ENCODE data around the gene CHTF18. TPM values are rescaled to one million over a fixed set of nuclear protein-coding genes. Genes with fewer than 3 reads are reported as not detected.
A peak's percentile ranks its signal among the peaks of the same experiment; 100 is the strongest.

The CHTF18 gene
- polyA plus RNA-seq, 4 donors = 5.6 to 24.6 (median 13.5) TPM

- DNase-seq = no peak
- Histone ChIP-seq H3K4me1 (ENCODE audit: control insufficient read depth in 3 of 3, insufficient read depth in 2 of 3, low read depth in 1 of 3, low read length in 2 of 3) (no peaks in the 10 kb centered on the region), H3K36me3 (ENCODE audit: control insufficient read depth in 3 of 3, insufficient read depth in 2 of 3, low read depth in 1 of 3, low read length in 3 of 3) (peaks cover 0 to 44% (median 0%) of the 10 kb centered on the region in 3 donors), H3K4me3 (ENCODE audit: low read depth in 1 of 3, low read length in 3 of 3) (no peak overlapping the region), H3K27me3 (ENCODE audit: control insufficient read depth in 3 of 3, insufficient read depth in 3 of 3, low read length in 3 of 3) (peaks cover 0 to 23% (median 21%) of the 10 kb centered on the region in 3 donors), H3K9me3 (ENCODE audit: control insufficient read depth in 2 of 2, insufficient read depth in 1 of 2, low read depth in 1 of 2, low read length in 1 of 2) (peaks cover 0 to 4% of the 10 kb centered on the region in 2 donors), H3K27ac (ENCODE audit: low read depth in 1 of 3, low read length in 2 of 3) (no peak overlapping the region)
- 93 to 96% (median 95%) methylated on average over 35 to 38 of the region's 38 CpGs for WGBS, 3 donors
- no peak for FAIRE-seq
Measured at GRCh38 chr16:796296-797119, 8.1 kb downstream of the CHTF18 start.

GRCh38 chr16:797120-797420 is 8.7 kb downstream of the CHTF18 start:
- 90 to 96% (median 95%) methylated on average over 2 of the region's 2 CpGs for WGBS, 3 donors
- Histone ChIP-seq H3K27ac (ENCODE audit: low read depth in 1 of 3, low read length in 2 of 3) (no peak overlapping the region), H3K4me3 (ENCODE audit: low read depth in 1 of 3, low read length in 3 of 3) (no peak overlapping the region), H3K9me3 (ENCODE audit: control insufficient read depth in 2 of 2, insufficient read depth in 1 of 2, low read depth in 1 of 2, low read length in 1 of 2) (peaks cover 0 to 4% of the 10 kb centered on the region in 2 donors), H3K4me1 (ENCODE audit: control insufficient read depth in 3 of 3, insufficient read depth in 2 of 3, low read depth in 1 of 3, low read length in 2 of 3) (no peaks in the 10 kb centered on the region), H3K27me3 (ENCODE audit: control insufficient read depth in 3 of 3, insufficient read depth in 3 of 3, low read length in 3 of 3) (peaks cover 0 to 29% (median 23%) of the 10 kb centered on the region in 3 donors), H3K36me3 (ENCODE audit: control insufficient read depth in 3 of 3, insufficient read depth in 2 of 3, low read depth in 1 of 3, low read length in 3 of 3) (peaks cover 0 to 39% (median 0%) of the 10 kb centered on the region in 3 donors)
- peak in 1 of 2 donors; percentile 37 for DNase-seq
- FAIRE-seq = no peak

GRCh38 chr16:797686-798085 is 9.3 kb downstream of the CHTF18 start:
- WGBS, 3 donors = 94 to 97% (median 97%) methylated on average over 21 to 22 of the region's 22 CpGs
- DNase-seq = no peak

GRCh38 chr16:798666-799065 is 10.2 kb downstream of the CHTF18 start:
- Histone ChIP-seq H3K27ac (ENCODE audit: low read depth in 1 of 3, low read length in 2 of 3) (no peak overlapping the region), H3K4me3 (ENCODE audit: low read depth in 1 of 3, low read length in 3 of 3) (no peak overlapping the region), H3K9me3 (ENCODE audit: control insufficient read depth in 2 of 2, insufficient read depth in 1 of 2, low read depth in 1 of 2, low read length in 1 of 2) (peaks cover 0 to 4% of the 10 kb centered on the region in 2 donors), H3K27me3 (ENCODE audit: control insufficient read depth in 3 of 3, insufficient read depth in 3 of 3, low read length in 3 of 3) (peaks cover 5 to 45% (median 27%) of the 10 kb centered on the region in 3 donors), H3K4me1 (ENCODE audit: control insufficient read depth in 3 of 3, insufficient read depth in 2 of 3, low read depth in 1 of 3, low read length in 2 of 3) (no peaks in the 10 kb centered on the region), H3K36me3 (ENCODE audit: control insufficient read depth in 3 of 3, insufficient read depth in 2 of 3, low read depth in 1 of 3, low read length in 3 of 3) (peaks cover 0 to 24% (median 0%) of the 10 kb centered on the region in 3 donors)
- FAIRE-seq (no peak), DNase-seq (no peak)
- 80 to 85% (median 81%) methylated on average over 19 of the region's 19 CpGs for WGBS, 3 donors

More at GRCh38 chr16:797686-798085, 9.3 kb downstream of the CHTF18 start:
- H3K4me1 ChIP-seq (ENCODE audit: control insufficient read depth in 3 of 3, insufficient read depth in 2 of 3, low read depth in 1 of 3, low read length in 2 of 3) = no peaks in the 10 kb centered on the region
- peaks cover 0 to 4% of the 10 kb centered on the region in 2 donors for H3K9me3 ChIP-seq (ENCODE audit: control insufficient read depth in 2 of 2, insufficient read depth in 1 of 2, low read depth in 1 of 2, low read length in 1 of 2)
- H3K4me3 ChIP-seq (ENCODE audit: low read depth in 1 of 3, low read length in 3 of 3) = no peak overlapping the region
- no peak for FAIRE-seq
- no peak overlapping the region for H3K27ac ChIP-seq (ENCODE audit: low read depth in 1 of 3, low read length in 2 of 3)
- peaks cover 3 to 35% (median 27%) of the 10 kb centered on the region in 3 donors for H3K27me3 ChIP-seq (ENCODE audit: control insufficient read depth in 3 of 3, insufficient read depth in 3 of 3, low read length in 3 of 3)
- H3K36me3 ChIP-seq (ENCODE audit: control insufficient read depth in 3 of 3, insufficient read depth in 2 of 3, low read depth in 1 of 3, low read length in 3 of 3) = peaks cover 0 to 34% (median 0%) of the 10 kb centered on the region in 3 donors

- DNase-seq (no peak), FAIRE-seq (no peak)
- Histone ChIP-seq H3K4me1 (ENCODE audit: control insufficient read depth in 3 of 3, insufficient read depth in 2 of 3, low read depth in 1 of 3, low read length in 2 of 3) (no peaks in the 10 kb centered on the region), H3K27ac (ENCODE audit: low read depth in 1 of 3, low read length in 2 of 3) (no peak overlapping the region), H3K4me3 (ENCODE audit: low read depth in 1 of 3, low read length in 3 of 3) (no peak overlapping the region), H3K9me3 (ENCODE audit: control insufficient read depth in 2 of 2, insufficient read depth in 1 of 2, low read depth in 1 of 2, low read length in 1 of 2) (peaks cover 0 to 4% of the 10 kb centered on the region in 2 donors), H3K36me3 (ENCODE audit: control insufficient read depth in 3 of 3, insufficient read depth in 2 of 3, low read depth in 1 of 3, low read length in 3 of 3) (peaks cover 0 to 21% (median 0%) of the 10 kb centered on the region in 3 donors), H3K27me3 (ENCODE audit: control insufficient read depth in 3 of 3, insufficient read depth in 3 of 3, low read length in 3 of 3) (peaks cover 5 to 48% (median 27%) of the 10 kb centered on the region in 3 donors)
- 41 to 57% (median 42%) methylated on average over 22 of the region's 22 CpGs for WGBS, 3 donors
Measured at GRCh38 chr16:799111-799947, 10.9 kb downstream of the CHTF18 start.

GRCh38 chr16:799948-800833 is 11.8 kb downstream of the CHTF18 start, which contains the start of gene GNG13:
GNG13 (minus strand) TSS chr16:800734; CDS start chr16:799077, 1,657 bp downstream.
- DNase-seq (no peak), FAIRE-seq (no peak)
- Histone ChIP-seq H3K4me3 (ENCODE audit: low read depth in 1 of 3, low read length in 3 of 3) (no peak within 1 kb of the TSS), H3K27ac (ENCODE audit: low read depth in 1 of 3, low read length in 2 of 3) (no peak within 1 kb of the TSS), H3K4me1 (ENCODE audit: control insufficient read depth in 3 of 3, insufficient read depth in 2 of 3, low read depth in 1 of 3, low read length in 2 of 3) (no peaks in the 10 kb centered on the region), H3K36me3 (ENCODE audit: control insufficient read depth in 3 of 3, insufficient read depth in 2 of 3, low read depth in 1 of 3, low read length in 3 of 3) (peaks cover 0 to 17% (median 0%) of the 10 kb centered on the region in 3 donors), H3K9me3 (ENCODE audit: control insufficient read depth in 2 of 2, insufficient read depth in 1 of 2, low read depth in 1 of 2, low read length in 1 of 2) (peaks cover 0 to 4% of the 10 kb centered on the region in 2 donors), H3K27me3 (ENCODE audit: control insufficient read depth in 3 of 3, insufficient read depth in 3 of 3, low read length in 3 of 3) (peaks cover 5 to 56% (median 27%) of the 10 kb centered on the region in 3 donors)
- WGBS, 3 donors = 6 to 8% (median 7%) methylated on average over 37 to 57 of the region's 57 CpGs

GRCh38 chr16:800834-801511 is 12.6 kb downstream of the CHTF18 start:
- Histone ChIP-seq H3K4me3 (ENCODE audit: low read depth in 1 of 3, low read length in 3 of 3) (no peak overlapping the region), H3K27me3 (ENCODE audit: control insufficient read depth in 3 of 3, insufficient read depth in 3 of 3, low read length in 3 of 3) (peaks cover 5 to 59% (median 27%) of the 10 kb centered on the region in 3 donors), H3K9me3 (ENCODE audit: control insufficient read depth in 2 of 2, insufficient read depth in 1 of 2, low read depth in 1 of 2, low read length in 1 of 2) (peaks cover 0 to 4% of the 10 kb centered on the region in 2 donors), H3K27ac (ENCODE audit: low read depth in 1 of 3, low read length in 2 of 3) (no peak overlapping the region), H3K36me3 (ENCODE audit: control insufficient read depth in 3 of 3, insufficient read depth in 2 of 3, low read depth in 1 of 3, low read length in 3 of 3) (peaks cover 0 to 21% (median 0%) of the 10 kb centered on the region in 3 donors), H3K4me1 (ENCODE audit: control insufficient read depth in 3 of 3, insufficient read depth in 2 of 3, low read depth in 1 of 3, low read length in 2 of 3) (no peaks in the 10 kb centered on the region)
- DNase-seq = no peak
- WGBS, 3 donors = 6 to 15% (median 12%) methylated on average over 16 to 17 of the region's 17 CpGs
- no peak for FAIRE-seq

All from small intestine (tissue), 7 donors.